CD8-positive, alpha-beta memory T cell (primary cell): Measurements from ENCODE around the gene PIMREG. TPM values are rescaled to one million over a fixed set of nuclear protein-coding genes. Genes with fewer than 3 reads are reported as not detected.

Experiments used
- CTCF ChIA-PET: fragments of 350-600 bp; sonication (Branson Sonifier 250); formaldehyde crosslinking; loops from one replicate; lab custom pipeline; 2021; ENCODE audit warnings: antibody characterized with exemption; lab: Charles Lee
- POLR2A ChIA-PET: fragments of 350-600 bp; sonication (Branson Sonifier 250); formaldehyde crosslinking; loops from one replicate; lab custom pipeline; 2021; ENCODE audit warnings: antibody characterized with exemption; lab: Charles Lee
- DNase-seq, 5 donors: peaks; one replicate each; pipeline versions ENCODE4 v3.0.0 to v3.0.0-alpha.2; 2020 to 2022; ENCODE audit warnings: mixed read lengths in 1 of 5
- H3K27ac ChIP-seq: one replicate; pipeline ENCODE4 v1.7.0; 2013; ENCODE audit warnings: low read depth, mild to moderate bottlenecking, low read length, moderate library complexity
- H3K27me3 ChIP-seq: 2 replicates; pipeline ENCODE4 v1.7.0; 2013; ENCODE audit warnings: low read length, mild to moderate bottlenecking; ENCODE audit not compliant: insufficient read depth, poor library complexity, severe bottlenecking
- H3K36me3 ChIP-seq: 2 replicates; pipeline ENCODE4 v1.7.0; 2013; ENCODE audit warnings: mild to moderate bottlenecking, low read length, moderate library complexity; ENCODE audit not compliant: insufficient read depth
- H3K4me1 ChIP-seq: 2 replicates; pipeline ENCODE4 v1.7.0; 2013; ENCODE audit warnings: mild to moderate bottlenecking, low read length, moderate library complexity; ENCODE audit not compliant: insufficient read depth
- H3K4me3 ChIP-seq: 2 replicates; pipeline ENCODE4 v1.7.0; 2013; ENCODE audit warnings: mild to moderate bottlenecking, low read length
- H3K9me3 ChIP-seq: 2 replicates; pipeline ENCODE4 v1.7.0; 2013; ENCODE audit warnings: mild to moderate bottlenecking, low read length
- H3K27ac Mint-ChIP-seq, 8 donors: one replicate each; pipeline ENCODE4 v1.8.0; 2020 to 2021; ENCODE audit warnings: mixed read lengths in 8 of 8, mild to moderate bottlenecking in 6 of 8, inconsistent platforms in 3 of 8, moderate library complexity in 3 of 8
- H3K27me3 Mint-ChIP-seq, 2 donors: one replicate each; pipeline ENCODE4 v1.8.0; 2020 to 2021; ENCODE audit warnings: mixed read lengths in 2 of 2, mild to moderate bottlenecking in 1 of 2, moderate library complexity in 1 of 2
- H3K36me3 Mint-ChIP-seq, 3 donors: one replicate each; pipeline ENCODE4 v1.8.0; 2020 to 2021; ENCODE audit warnings: mixed read lengths in 3 of 3, inconsistent platforms in 1 of 3, mild to moderate bottlenecking in 1 of 3
- H3K4me1 Mint-ChIP-seq, 3 donors: one replicate each; pipeline ENCODE4 v1.8.0; 2020 to 2021; ENCODE audit warnings: mixed read lengths in 3 of 3, inconsistent platforms in 1 of 3, mild to moderate bottlenecking in 1 of 3
- H3K4me3 Mint-ChIP-seq, 7 donors: one replicate each; pipeline ENCODE4 v1.8.0; 2020 to 2021; ENCODE audit warnings: mixed read lengths in 7 of 7, mild to moderate bottlenecking in 6 of 7, moderate library complexity in 4 of 7, inconsistent platforms in 2 of 7
- H3K9me3 Mint-ChIP-seq, 5 donors: one replicate each; pipeline ENCODE4 v1.8.0; 2020 to 2022; ENCODE audit warnings: mixed read lengths in 5 of 5, mild to moderate bottlenecking in 3 of 5, moderate library complexity in 2 of 5, inconsistent platforms in 1 of 5
- polyA plus RNA-seq: library from polyadenylated mRNA; unstranded; fragments of 300-500 nt; fragmentation: Illumina TruSeq; gene quantifications from one replicate; pipeline ENCODE4 v1.2.3, GENCODE V29; 2021
- total RNA-seq, 2 experiments: library from RNA; stranded (reverse); gene quantifications; one replicate each; pipeline ENCODE4 v1.2.3, GENCODE V29; 2021

PIMREG gene
- total and polyA plus RNA-seq, 3 experiments from 2014 or later, result 1.6 to 1.8 TPM; not detected in 1

DNA sequence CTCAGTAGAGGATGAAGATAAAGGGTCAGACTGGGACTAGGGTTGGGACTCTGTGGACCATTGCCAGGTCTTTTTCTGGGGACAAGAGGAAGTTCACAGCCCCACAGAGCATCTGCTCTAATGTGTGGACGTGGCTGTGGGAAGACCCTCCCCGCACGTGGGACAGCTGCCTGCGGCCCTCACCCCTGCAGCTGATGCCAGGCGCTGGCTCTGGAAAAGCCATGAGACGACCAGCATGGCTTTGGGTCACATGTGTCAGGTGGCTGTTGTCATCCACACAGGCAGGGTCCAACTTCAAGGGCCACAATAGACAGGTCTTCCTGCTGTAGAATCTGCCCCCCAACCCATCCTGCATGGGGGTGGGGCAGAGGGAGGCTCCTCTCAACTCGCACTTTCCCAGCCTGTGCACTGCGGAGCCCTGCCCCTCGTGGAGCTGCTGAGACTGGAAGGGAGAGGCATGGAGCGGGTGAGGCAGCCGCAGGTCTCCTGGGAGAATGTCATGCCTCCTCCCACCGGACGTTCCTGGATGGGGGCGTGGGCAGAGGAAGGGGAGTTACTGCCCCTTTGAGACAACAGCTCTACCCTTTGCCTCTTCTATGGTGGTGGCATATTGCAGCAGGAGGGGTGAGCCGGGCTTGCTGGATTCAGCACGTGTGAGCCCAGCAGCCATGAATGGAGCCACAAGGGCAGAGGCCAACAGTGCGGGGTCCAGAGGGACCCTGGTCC is 53.4 kb downstream of the PIMREG start:
- H3K4me1 Mint-ChIP-seq, result peaks cover 11 to 16% (median 15%) of the 10 kb centered on the region in 3 donors
- peak overlapping the region in 1 of 8 donors; percentile 61 for H3K27ac Mint-ChIP-seq
- no peaks in the 10 kb centered on the region for H3K9me3 ChIP-seq
- peaks cover 7 to 10% of the 10 kb centered on the region in 2 donors for H3K27me3 Mint-ChIP-seq
- H3K4me3 ChIP-seq, result no peak overlapping the region
- ChIA-PET POLR2A (no interaction called here), CTCF (no interaction called here)
- H3K27ac ChIP-seq, result no peak overlapping the region
- H3K4me3 Mint-ChIP-seq, result no peak overlapping the region
- H3K27me3 ChIP-seq, result no peaks in the 10 kb centered on the region
- no peaks in the 10 kb centered on the region for H3K9me3 Mint-ChIP-seq
- H3K4me1 ChIP-seq, result peaks cover 13% of the 10 kb centered on the region
- DNase-seq, result no peak
- H3K36me3 Mint-ChIP-seq, result no peaks in the 10 kb centered on the region
- no peaks in the 10 kb centered on the region for H3K36me3 ChIP-seq

DNA sequence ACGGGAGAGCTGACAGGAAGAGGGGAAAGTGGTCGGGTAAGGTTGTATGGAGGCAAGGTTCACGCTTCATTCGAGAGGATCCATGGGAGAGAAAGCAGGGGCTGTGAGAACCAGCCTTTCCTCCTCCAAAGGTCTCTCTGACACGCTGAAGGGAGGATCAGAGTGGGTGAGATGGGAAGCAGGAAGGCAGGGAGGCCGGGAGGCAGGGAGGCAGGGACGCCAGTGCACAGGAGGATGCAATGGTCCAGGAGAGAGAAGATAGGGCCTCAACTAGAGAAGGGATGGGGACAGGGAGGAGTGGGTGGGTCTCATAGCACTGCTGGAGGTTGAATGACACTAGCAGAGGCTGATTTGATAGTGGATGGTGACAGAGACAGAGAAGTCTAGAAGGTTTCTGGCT is 54.1 kb downstream of the PIMREG start:
- Histone ChIP-seq H3K36me3 (no peaks in the 10 kb centered on the region), H3K27ac (no peak overlapping the region), H3K4me1 (peaks cover 13% of the 10 kb centered on the region), H3K4me3 (no peak overlapping the region), H3K27me3 (no peaks in the 10 kb centered on the region), H3K9me3 (no peaks in the 10 kb centered on the region)
- no peak for DNase-seq
- ChIA-PET POLR2A (no interaction called here), CTCF (no interaction called here)
- no peak overlapping the region for H3K27ac Mint-ChIP-seq
- H3K36me3 Mint-ChIP-seq, result no peaks in the 10 kb centered on the region
- no peak overlapping the region for H3K4me3 Mint-ChIP-seq
- peaks cover 11 to 16% (median 15%) of the 10 kb centered on the region in 3 donors for H3K4me1 Mint-ChIP-seq
- peaks cover 7 to 10% of the 10 kb centered on the region in 2 donors for H3K27me3 Mint-ChIP-seq
- no peaks in the 10 kb centered on the region for H3K9me3 Mint-ChIP-seq

DNA sequence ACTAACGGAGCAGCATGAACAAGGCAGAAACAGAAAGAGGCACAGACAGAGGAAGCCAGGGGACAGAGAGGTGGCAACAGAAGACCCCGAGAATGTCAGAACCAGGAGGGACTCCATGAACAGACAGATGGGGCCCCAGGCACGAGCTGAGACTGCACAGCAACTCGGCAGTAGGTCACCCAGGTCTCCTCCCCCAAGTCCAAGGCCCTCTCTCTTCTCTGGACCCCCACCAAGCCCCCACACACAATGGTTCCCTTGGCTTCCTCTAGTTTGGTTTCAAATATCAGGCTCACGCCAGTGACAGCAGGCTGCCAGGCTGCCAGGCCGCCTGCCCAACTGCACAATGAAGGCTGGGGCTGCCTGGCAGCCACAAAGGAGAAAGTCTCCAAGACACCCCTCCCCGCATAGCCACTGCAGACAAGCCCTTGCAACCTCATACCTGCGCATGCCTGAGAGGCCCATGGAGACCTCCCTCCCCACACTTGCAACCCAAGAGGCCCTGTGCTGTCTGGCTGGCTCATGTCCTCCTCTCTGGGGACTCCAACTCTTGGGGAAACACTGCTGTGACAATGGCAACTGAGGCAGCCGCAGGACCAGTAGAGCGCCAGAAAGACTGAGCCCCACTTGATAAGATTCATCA is 54.8 kb downstream of the PIMREG start:
- H3K27me3 Mint-ChIP-seq, result peaks cover 9 to 10% of the 10 kb centered on the region in 2 donors
- H3K36me3 Mint-ChIP-seq, result no peaks in the 10 kb centered on the region
- H3K9me3 Mint-ChIP-seq, result no peaks in the 10 kb centered on the region
- no peak for DNase-seq
- no peaks in the 10 kb centered on the region for H3K9me3 ChIP-seq
- no peak overlapping the region for H3K27ac ChIP-seq
- ChIA-PET POLR2A (no interaction called here), CTCF (interaction anchor here (0.8 kb wide), 1 partner anchor 16 kb away, joined by 3 read pairs; no protein-coding TSS in a partner anchor)
- H3K4me1 Mint-ChIP-seq, result peaks cover 11 to 16% (median 15%) of the 10 kb centered on the region in 3 donors
- H3K4me1 ChIP-seq, result peaks cover 13% of the 10 kb centered on the region
- H3K27ac Mint-ChIP-seq, result no peak overlapping the region
- no peaks in the 10 kb centered on the region for H3K36me3 ChIP-seq
- no peaks in the 10 kb centered on the region for H3K27me3 ChIP-seq
- no peak overlapping the region for H3K4me3 Mint-ChIP-seq
- no peak overlapping the region for H3K4me3 ChIP-seq

Other genes starting within 250 kb of the PIMREG start
- gene AIPL1, start 9.3 kb upstream of the PIMREG start, total RNA-seq, result not detected
- not detected for gene AIPL1, start 9.3 kb upstream of the PIMREG start, polyA plus RNA-seq
- gene PITPNM3, start 112.1 kb downstream of the PIMREG start, total RNA-seq, result under 1 TPM; 0.40 to 0.50 TPM
- not detected for gene PITPNM3, start 112.1 kb downstream of the PIMREG start, polyA plus RNA-seq
- gene KIAA0753, start 196.3 kb downstream of the PIMREG start, total RNA-seq, result 10 to 100 TPM; 18.6 to 20.8 TPM
- gene KIAA0753, start 196.3 kb downstream of the PIMREG start, polyA plus RNA-seq, result 1.8 TPM
- 100 to 1,000 TPM; 105 to 110 TPM for gene TXNDC17, start 196.6 kb downstream of the PIMREG start, total RNA-seq
- gene TXNDC17, start 196.6 kb downstream of the PIMREG start, polyA plus RNA-seq, result 98.0 TPM
- 10 to 100 TPM; 24.8 to 29.5 TPM for gene MED31, start 207.2 kb downstream of the PIMREG start, total RNA-seq
- 36.5 TPM for gene MED31, start 207.2 kb downstream of the PIMREG start, polyA plus RNA-seq
- 1 to 10 TPM; 2.0 to 2.1 TPM for gene C17orf100, start 207.3 kb downstream of the PIMREG start, total RNA-seq
- 4.7 TPM for gene C17orf100, start 207.3 kb downstream of the PIMREG start, polyA plus RNA-seq